Measurements from ENCODE around the gene LAMB3.

DNA sequence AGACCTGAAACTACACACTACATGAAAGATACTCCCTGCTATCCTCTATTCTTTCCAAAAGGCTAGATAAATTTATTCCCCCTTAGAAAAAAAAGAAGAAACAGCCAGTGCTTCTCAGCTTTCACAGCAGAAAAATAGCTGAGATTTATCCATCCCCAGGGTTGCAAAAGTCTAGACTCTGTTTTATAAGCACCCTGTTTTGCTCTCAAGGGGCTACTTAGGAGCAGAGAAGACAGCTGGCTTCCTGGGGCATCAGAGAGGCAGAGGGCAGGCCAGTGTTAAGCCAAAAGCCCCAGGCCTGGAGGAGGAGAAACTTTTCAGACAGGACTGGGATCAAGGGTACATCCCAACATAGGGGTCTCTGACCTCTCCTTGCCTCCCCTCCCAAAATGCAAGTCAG is 3.9 kb downstream of the LAMB3 start:
- TF ChIP-seq ZNF24 (IDR thresholded peaks at IDR 0.05) = no peak
- TF ChIP-seq, protein P1, sequence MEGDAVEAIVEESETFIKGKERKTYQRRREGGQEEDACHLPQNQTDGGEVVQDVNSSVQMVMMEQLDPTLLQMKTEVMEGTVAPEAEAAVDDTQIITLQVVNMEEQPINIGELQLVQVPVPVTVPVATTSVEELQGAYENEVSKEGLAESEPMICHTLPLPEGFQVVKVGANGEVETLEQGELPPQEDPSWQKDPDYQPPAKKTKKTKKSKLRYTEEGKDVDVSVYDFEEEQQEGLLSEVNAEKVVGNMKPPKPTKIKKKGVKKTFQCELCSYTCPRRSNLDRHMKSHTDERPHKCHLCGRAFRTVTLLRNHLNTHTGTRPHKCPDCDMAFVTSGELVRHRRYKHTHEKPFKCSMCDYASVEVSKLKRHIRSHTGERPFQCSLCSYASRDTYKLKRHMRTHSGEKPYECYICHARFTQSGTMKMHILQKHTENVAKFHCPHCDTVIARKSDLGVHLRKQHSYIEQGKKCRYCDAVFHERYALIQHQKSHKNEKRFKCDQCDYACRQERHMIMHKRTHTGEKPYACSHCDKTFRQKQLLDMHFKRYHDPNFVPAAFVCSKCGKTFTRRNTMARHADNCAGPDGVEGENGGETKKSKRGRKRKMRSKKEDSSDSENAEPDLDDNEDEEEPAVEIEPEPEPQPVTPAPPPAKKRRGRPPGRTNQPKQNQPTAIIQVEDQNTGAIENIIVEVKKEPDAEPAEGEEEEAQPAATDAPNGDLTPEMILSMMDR (IDR thresholded peaks at IDR 0.05 in 2 of 3, conservative IDR thresholded peaks at IDR 0.05 in 1 of 3; ENCODE audit: control insufficient read depth in 2 of 3, extremely low read depth in 1 of 3, insufficient read depth in 1 of 3, low read depth in 3 of 3, low read length in 3 of 3) = no peak
- TF ChIP-seq ESRRA (IDR thresholded peaks at IDR 0.05; ENCODE audit: low read length) = no peak
- TF ChIP-seq CHD4 (IDR thresholded peaks at IDR 0.05) = no peak
- no peak for TF ChIP-seq YBX1 (IDR thresholded peaks at IDR 0.05)
- TF ChIP-seq ZNF384 (IDR thresholded peaks at IDR 0.05; ENCODE audit: borderline replicate concordance, low read depth, low read length) = no peak
- TF ChIP-seq CEBPB (IDR thresholded peaks at IDR 0.05; ENCODE audit: borderline replicate concordance in 1 of 2, low read depth in 2 of 2, low read length in 2 of 2) = no peak
- no peak for TF ChIP-seq GATAD2B (conservative IDR thresholded peaks at IDR 0.05; ENCODE audit: low read depth)
- TF ChIP-seq RFX5 (IDR thresholded peaks at IDR 0.05; ENCODE audit: low read depth, low read length) = no peak
